Islet of Langerhans (tissue), 1 donor: ENCODE results near the gene PVR.
"Not testable (repeated sequence)": the region's sequence is repeated elsewhere in the genome, so short reads cannot be mapped to it uniquely, and the experiment has no call there.

Experiments
- FAIRE-seq: peaks from one replicate; lab custom pipeline; 2011; peaks lifted over from hg19 to GRCh38; lab: Jason Lieb, UNC

Gene PVR

GRCh38 chr19:44701228-44701627 lies 57.5 kb downstream of the PVR start:
- no peak for FAIRE-seq

GRCh38 chr19:44702551-44703176 lies 59.0 kb downstream of the PVR start:
- FAIRE-seq: no peak

DNA sequence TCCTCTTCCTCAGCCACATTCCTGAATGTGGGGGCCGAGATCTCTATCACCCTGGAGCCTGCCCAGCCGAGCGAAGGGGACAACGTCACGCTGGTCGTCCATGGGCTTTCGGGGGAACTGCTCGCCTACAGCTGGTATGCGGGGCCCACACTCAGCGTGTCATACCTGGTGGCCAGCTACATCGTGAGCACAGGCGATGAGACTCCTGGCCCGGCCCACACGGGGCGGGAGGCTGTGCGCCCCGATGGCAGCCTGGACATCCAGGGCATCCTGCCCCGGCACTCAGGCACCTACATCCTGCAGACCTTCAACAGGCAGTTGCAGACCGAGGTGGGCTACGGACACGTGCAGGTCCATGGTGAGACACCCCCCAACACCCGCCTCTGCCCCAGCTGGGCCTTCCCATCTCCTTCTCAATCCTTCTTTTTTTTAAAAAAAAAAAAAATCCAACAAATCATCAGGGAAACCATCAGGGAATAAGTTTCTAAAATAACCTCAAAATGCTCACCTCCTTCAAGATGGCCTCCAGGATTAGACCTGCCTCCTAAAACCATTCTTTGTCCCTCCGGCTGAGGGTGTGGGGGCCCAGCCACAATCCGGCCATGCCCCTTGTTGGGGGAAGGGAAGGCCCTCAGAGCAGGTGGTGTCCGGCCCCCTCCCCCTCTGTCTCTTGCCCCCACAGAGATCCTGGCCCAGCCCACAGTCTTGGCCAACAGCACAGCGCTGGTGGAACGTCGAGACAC lies 59.8 kb downstream of the PVR start:
- FAIRE-seq: no peak

- no peak for FAIRE-seq
These were observed 61.3 kb downstream of the PVR start for GRCh38 chr19:44704982-44705381.

GRCh38 chr19:44705502-44706010 lies 61.8 kb downstream of the PVR start:
- no peak for FAIRE-seq

- no peak for FAIRE-seq
These were observed 63.0 kb downstream of the PVR start for GRCh38 chr19:44706506-44707236.

- FAIRE-seq: no peak
These were observed 64.1 kb downstream of the PVR start for GRCh38 chr19:44707794-44708193.

GRCh38 chr19:44708940-44709339 lies 65.2 kb downstream of the PVR start:
- no peak for FAIRE-seq

- not testable (repeated sequence) for FAIRE-seq
These were observed 65.9 kb downstream of the PVR start for GRCh38 chr19:44709434-44710266.

DNA sequence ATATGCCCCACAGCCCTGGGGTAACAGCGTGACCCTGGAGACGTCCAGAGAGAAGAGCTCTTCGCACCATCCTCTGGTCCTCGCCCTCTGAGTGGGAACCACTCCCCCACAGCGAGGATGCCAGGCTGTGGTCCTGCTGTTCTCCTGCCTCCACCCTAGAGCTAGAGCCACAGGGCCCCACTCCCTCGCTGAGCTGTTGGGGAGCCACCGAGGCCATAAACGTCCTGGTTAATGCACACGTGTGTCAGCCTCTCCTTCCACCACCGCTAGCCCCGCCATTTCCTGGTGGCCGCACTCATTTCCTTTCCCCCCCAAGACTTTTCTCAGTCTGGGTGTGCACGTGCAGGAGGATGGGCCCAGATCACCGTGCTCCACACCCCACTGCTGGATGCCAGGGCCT lies 66.8 kb downstream of the PVR start:
- no peak for FAIRE-seq

DNA sequence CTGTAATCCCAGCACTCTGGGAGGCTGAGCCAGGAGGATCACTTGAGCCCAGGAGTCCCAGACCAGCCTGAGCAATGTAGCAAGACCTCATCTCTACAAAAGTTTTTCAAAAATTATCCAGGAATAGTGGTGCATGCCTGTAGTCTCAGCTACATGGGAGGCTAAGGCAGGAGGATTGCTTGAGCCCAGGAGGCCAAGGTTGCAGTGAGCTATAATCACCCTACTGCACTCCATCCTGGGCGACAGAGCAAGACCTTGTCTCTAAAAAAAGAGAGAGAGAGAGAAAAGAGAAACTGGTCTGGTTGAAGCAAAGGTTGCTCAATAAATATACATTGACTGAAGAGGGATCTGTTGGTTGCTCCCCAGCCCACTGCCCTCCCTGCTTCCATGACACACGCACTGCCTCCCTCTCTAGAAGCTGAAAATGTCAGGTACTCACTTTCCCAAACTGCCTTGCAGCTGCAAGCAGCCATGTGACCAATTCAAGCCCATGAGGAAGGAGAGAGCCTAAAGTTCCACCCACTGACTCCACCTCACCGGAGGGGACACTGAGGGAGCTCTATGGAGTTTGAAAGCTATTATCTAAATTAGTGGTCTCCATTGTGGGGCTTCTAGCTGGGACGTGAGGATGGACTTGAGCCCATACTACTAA lies 69.3 kb downstream of the PVR start:
- no peak for FAIRE-seq
